HCT116 (cell line): ENCODE results near the gene UQCC2. TPM values are rescaled to one million over a fixed set of nuclear protein-coding genes. Genes with fewer than 3 reads are reported as not detected.

Source experiments
- ATAC-seq: fragments of 200-7000 bp; cut with Tn5 transposase; 2 replicates; pipeline ENCODE4 v1.9.1; 2020; ENCODE audit warnings: mild to moderate bottlenecking, moderate library complexity
- BruUV-seq: library from RNA; stranded (reverse); fragments of 400-500 nt; replicated peaks from 2 replicates; lab custom pipeline; 2021; lab: Mats Ljungman, UMichigan
- CTCF ChIA-PET: fragments of 300-600 bp; sonication (Branson Sonifier 250); formaldehyde crosslinking; loops from one replicate; lab custom pipeline; 2021; ENCODE audit warnings: antibody characterized with exemption; lab: Charles Lee
- POLR2A ChIA-PET: fragments of 300-600, 350-600 bp; sonication (Branson Sonifier 250); formaldehyde crosslinking; loops from one replicate; lab custom pipeline; 2021; ENCODE audit warnings: antibody characterized with exemption; lab: Charles Lee
- RAD21 ChIA-PET, 2 experiments: fragments of 300-600 bp; sonication (Branson Sonifier 250); formaldehyde crosslinking; loops; one replicate each; lab custom pipeline; 2023; ENCODE audit warnings: low total read pairs in 2 of 2; ENCODE audit not compliant: uncharacterized antibody in 2 of 2, unreplicated experiment in 2 of 2, low non-redundant PET in 1 of 2; lab: Charles Lee
- DNase-seq: peaks from one replicate; pipeline ENCODE4 v3.0.0-alpha.2; 2010; ENCODE audit warnings: low read depth, low spot score
- H2AFZ ChIP-seq: fragments of 200-600 bp; shearing (Covaris generic), sonication (generic); 2 replicates; pipeline ENCODE4 v1.6.1; 2017; ENCODE audit warnings: low read depth, mixed run types, mixed read lengths, antibody characterized with exemption, low read length; ENCODE audit not compliant: poor library complexity, severe bottlenecking
- H3K27ac ChIP-seq: 2 replicates; pipeline ENCODE4 v1.5.1; 2012; ENCODE audit warnings: low read depth, low read length
- H3K27me3 ChIP-seq: fragments of 200-600 bp; sonication (generic); 2 replicates; pipeline ENCODE4 v1.6.1; 2016; ENCODE audit warnings: mixed run types, low read length, mixed read lengths; ENCODE audit not compliant: insufficient read depth
- H3K36me3 ChIP-seq, 2 experiments: fragments of 200-500 bp in 1 of 2; fragments of 200-600 bp in 1 of 2; sonication (Bioruptor generic) in 1 of 2; sonication (generic) in 1 of 2; 2 replicates each; pipeline versions ENCODE4 v1.5.1 to v1.6.1; 2014 to 2016; ENCODE audit warnings: low read length in 2 of 2, inconsistent platforms in 1 of 2, mixed read lengths in 1 of 2, mixed run types in 1 of 2; ENCODE audit not compliant: insufficient read depth in 2 of 2, control insufficient read depth in 1 of 2
- H3K4me1 ChIP-seq, 2 experiments: fragments of 200-600 bp in 1 of 2; sonication (generic) in 1 of 2; 2 replicates each; pipeline versions ENCODE4 v1.5.1 to v1.6.1; 2012 to 2017; ENCODE audit warnings: low read length in 2 of 2, inconsistent platforms in 1 of 2, mild to moderate bottlenecking in 1 of 2, mixed read lengths in 1 of 2, mixed run types in 1 of 2, moderate library complexity in 1 of 2; ENCODE audit not compliant: insufficient read depth in 2 of 2, control insufficient read depth in 1 of 2
- H3K4me2 ChIP-seq: fragments of 200-600 bp; sonication (generic); 2 replicates; pipeline ENCODE4 v1.6.1; 2017; ENCODE audit warnings: mixed run types, low read length, mixed read lengths
- H3K4me3 ChIP-seq, 2 experiments: fragments of 200-600 bp in 1 of 2; sonication (generic) in 1 of 2; replicated peaks in 1 of 2; 2 replicates each; pipeline ENCODE4 v1.5.1; 2011 to 2016; ENCODE audit warnings: low read length in 2 of 2, control low read depth in 1 of 2, low read depth in 1 of 2, mild to moderate bottlenecking in 1 of 2, mixed read lengths in 1 of 2, mixed run types in 1 of 2
- H3K79me2 ChIP-seq: fragments of 200-600 bp; sonication (generic); 2 replicates; pipeline ENCODE4 v1.6.1; 2017; ENCODE audit warnings: mild to moderate bottlenecking, mixed run types, low read length, moderate library complexity, mixed read lengths; ENCODE audit not compliant: insufficient read depth
- H3K9ac ChIP-seq: fragments of 200-600 bp; sonication (generic); 2 replicates; pipeline ENCODE4 v1.6.1; 2016; ENCODE audit warnings: low read length, mixed read lengths
- H3K9me2 ChIP-seq: fragments of 200-600 bp; sonication (generic), shearing (Covaris generic); 2 replicates; pipeline ENCODE4 v1.6.1; 2017; ENCODE audit warnings: mixed run types, mild to moderate bottlenecking, moderate library complexity; ENCODE audit not compliant: insufficient read depth
- H3K9me3 ChIP-seq, 2 experiments: fragments of 200-500 bp in 1 of 2; fragments of 200-600 bp in 1 of 2; sonication (Bioruptor generic) in 1 of 2; sonication (generic) in 1 of 2; 2 replicates each; pipeline ENCODE4 v1.6.1; 2014 to 2017; ENCODE audit warnings: low read length in 2 of 2, mixed read lengths in 2 of 2, inconsistent platforms in 1 of 2, low read depth in 1 of 2, mild to moderate bottlenecking in 1 of 2, mixed run types in 1 of 2, moderate library complexity in 1 of 2; ENCODE audit not compliant: control insufficient read depth in 1 of 2, insufficient read depth in 1 of 2
- H4K20me1 ChIP-seq: fragments of 200-600 bp; sonication (generic), shearing (Covaris generic); 2 replicates; pipeline ENCODE4 v1.6.1; 2017; ENCODE audit warnings: mixed run types, mild to moderate bottlenecking, moderate library complexity; ENCODE audit not compliant: insufficient read depth
- POLR2AphosphoS5 ChIP-seq: IDR thresholded peaks from 2 replicates; pipeline ENCODE4 v1.6.1; 2011; ENCODE audit warnings: mild to moderate bottlenecking, low read depth, low read length, moderate library complexity
- ZBTB33 ChIP-seq: IDR thresholded peaks from 2 replicates; pipeline ENCODE4 v1.6.1; 2011; ENCODE audit warnings: mild to moderate bottlenecking, low read length, moderate library complexity; ENCODE audit not compliant: insufficient replicate concordance; ENCODE audit errors: extremely low read depth
- intact Hi-C: fragments of 100-400 bp; cut with micrococcal nuclease; formaldehyde crosslinking; loops from 2 replicates; pipeline ENCODE4 v1.10.0; 2022
- total RNA-seq: library from RNA; stranded (reverse); gene quantifications from one replicate; pipeline ENCODE4 v1.2.1, GENCODE V29; 2021; ENCODE audit not compliant: unreplicated experiment

UQCC2 gene
- total RNA-seq, 1 experiment from 2014 or later = 95.1 TPM

GRCh38 chr6:33711140-33712129 lies at the start of gene UQCC2 (continued):
- TF ChIP-seq ZBTB33 (no peak), POLR2AphosphoS5 (peak; percentile 93)

DNA sequence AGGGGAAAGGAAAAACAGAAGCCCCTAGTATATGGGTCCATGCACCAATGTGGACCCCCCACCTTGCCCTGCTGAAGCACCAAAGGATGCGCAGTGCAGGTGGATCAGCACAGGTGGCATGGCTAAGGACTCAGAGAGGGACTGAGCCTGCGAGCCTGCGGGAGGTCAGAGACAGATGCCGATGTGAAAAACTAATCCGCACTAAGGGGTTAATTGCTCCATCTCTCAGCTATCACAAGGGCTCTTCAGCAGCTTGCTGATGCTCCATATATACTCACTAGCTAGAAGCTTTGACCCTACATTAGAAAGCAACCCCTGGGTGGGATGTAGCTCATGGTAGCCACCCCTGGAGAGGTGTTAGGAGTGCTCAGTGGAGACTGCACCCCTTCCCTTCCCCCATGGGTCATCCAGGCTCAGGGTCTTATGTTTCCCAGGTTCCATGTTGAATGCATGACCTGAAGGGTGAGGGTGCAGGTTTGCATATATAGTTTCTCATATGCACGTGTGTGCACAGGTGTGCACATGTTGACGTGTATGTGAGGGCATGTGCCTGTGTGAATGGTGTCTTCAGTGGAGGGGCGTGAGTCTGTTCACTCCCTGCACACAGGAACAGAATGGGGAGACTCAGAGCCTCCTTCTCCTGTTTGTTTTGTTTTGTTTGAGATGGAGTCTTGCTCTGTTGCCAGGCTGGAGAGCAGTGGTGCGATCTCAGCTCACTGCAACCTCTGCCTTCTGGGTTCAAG lies 48.6 kb upstream of the UQCC2 start:
- Histone ChIP-seq H3K36me3 (no peaks in the 10 kb centered on the region), H4K20me1 (no peaks in the 10 kb centered on the region), H3K4me2 (peak overlapping the region; percentile 47; the same call in 1 of the 2 replicates), H3K79me2 (no peaks in the 10 kb centered on the region), H3K4me3 (no peak overlapping the region), H3K27me3 (no peaks in the 10 kb centered on the region), H3K9me2 (no peaks in the 10 kb centered on the region), H3K4me1 (peaks cover 6 to 19% of the 10 kb centered on the region in 2 experiments; a peak in 3 of 4 replicates), H3K9ac (no peak overlapping the region), H3K9me3 (no peaks in the 10 kb centered on the region), H2AFZ (no peak overlapping the region)
- POLR2A ChIA-PET = interaction anchor here (1.0 kb wide), 1 partner anchor 10 kb away, joined by 4 read pairs; no protein-coding TSS in a partner anchor
- DNase-seq (no peak), ATAC-seq (no peak; the same call in 1 of the 2 replicates)
- CTCF ChIA-PET = interaction anchor here (0.9 to 1.8 kb wide), 9 partner anchors 8 to 399 kb away, joined by 3 to 9 read pairs (median 4); partner anchors contain the start of gene UQCC2
- intact Hi-C loops = no loop called here
- BruUV-seq = TSS peak; percentile 100
- RAD21 ChIA-PET = interaction anchor here in 1 of 2 experiments (0.8 kb wide), 1 partner anchor 16 kb away, joined by 3 read pairs; no protein-coding TSS in a partner anchor
- TF ChIP-seq POLR2AphosphoS5 = no peak
- TF ChIP-seq, all 23 proteins: peak for 0
- H3K27ac ChIP-seq = no peak overlapping the region
